ENCODE measurements around the gene METTL23.
A peak's percentile ranks its signal among the peaks of the same experiment; 100 is the strongest.

Gene METTL23

GRCh38 chr17:76747716-76748363 lies 21.2 kb downstream of the METTL23 start:
- DNase-seq (ENCODE audit: low read depth) = no peak
- H3K4me3 ChIP-seq (ENCODE audit: low read length) = no peak overlapping the region
- TF ChIP-seq, protein P1, sequence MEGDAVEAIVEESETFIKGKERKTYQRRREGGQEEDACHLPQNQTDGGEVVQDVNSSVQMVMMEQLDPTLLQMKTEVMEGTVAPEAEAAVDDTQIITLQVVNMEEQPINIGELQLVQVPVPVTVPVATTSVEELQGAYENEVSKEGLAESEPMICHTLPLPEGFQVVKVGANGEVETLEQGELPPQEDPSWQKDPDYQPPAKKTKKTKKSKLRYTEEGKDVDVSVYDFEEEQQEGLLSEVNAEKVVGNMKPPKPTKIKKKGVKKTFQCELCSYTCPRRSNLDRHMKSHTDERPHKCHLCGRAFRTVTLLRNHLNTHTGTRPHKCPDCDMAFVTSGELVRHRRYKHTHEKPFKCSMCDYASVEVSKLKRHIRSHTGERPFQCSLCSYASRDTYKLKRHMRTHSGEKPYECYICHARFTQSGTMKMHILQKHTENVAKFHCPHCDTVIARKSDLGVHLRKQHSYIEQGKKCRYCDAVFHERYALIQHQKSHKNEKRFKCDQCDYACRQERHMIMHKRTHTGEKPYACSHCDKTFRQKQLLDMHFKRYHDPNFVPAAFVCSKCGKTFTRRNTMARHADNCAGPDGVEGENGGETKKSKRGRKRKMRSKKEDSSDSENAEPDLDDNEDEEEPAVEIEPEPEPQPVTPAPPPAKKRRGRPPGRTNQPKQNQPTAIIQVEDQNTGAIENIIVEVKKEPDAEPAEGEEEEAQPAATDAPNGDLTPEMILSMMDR (IDR thresholded peaks at IDR 0.05; ENCODE audit: insufficient read depth, low read depth, low read length, missing control alignments) = no peak

GRCh38 chr17:76748657-76749056 lies 22.0 kb downstream of the METTL23 start:
- no peak for DNase-seq (ENCODE audit: low read depth)
- TF ChIP-seq, protein P1 (IDR thresholded peaks at IDR 0.05; ENCODE audit: insufficient read depth, low read depth, low read length, missing control alignments) = no peak
- no peak overlapping the region for H3K4me3 ChIP-seq (ENCODE audit: low read length)

DNA sequence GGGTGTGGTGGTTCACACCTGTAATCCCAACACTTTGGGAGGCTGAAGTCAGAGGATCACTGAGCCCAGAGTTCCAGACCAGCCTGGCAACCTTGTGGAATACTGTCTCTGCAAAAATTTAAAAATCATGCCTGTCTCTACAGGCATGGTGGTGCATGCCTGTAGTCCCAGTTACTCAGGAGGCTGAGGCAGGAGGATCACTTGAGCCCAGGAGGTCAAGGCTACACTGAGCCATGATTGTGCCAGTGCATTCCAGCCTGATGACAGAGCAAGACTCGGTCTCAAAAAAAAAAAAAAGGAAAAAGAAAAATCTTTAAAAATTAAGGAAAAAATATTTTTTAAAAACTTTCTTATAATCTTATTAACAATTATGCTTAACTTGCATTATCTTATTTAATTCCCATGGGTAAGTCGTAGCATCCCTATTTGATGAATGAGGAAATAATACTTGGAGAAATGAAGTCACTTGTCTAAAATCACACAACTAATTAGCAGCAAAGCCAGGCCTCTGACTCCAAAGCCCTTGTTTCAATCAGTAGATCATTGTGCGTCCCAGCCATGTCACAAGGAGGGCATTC lies 24.9 kb downstream of the METTL23 start:
- TF ChIP-seq, protein P1 (IDR thresholded peaks at IDR 0.05; ENCODE audit: insufficient read depth, low read depth, low read length, missing control alignments) = no peak
- DNase-seq (ENCODE audit: low read depth) = no peak
- no peak overlapping the region for H3K4me3 ChIP-seq (ENCODE audit: low read length)

GRCh38 chr17:76752006-76752405 lies 25.4 kb downstream of the METTL23 start:
- H3K4me3 ChIP-seq (ENCODE audit: low read length) = no peak overlapping the region
- TF ChIP-seq, protein P1 (IDR thresholded peaks at IDR 0.05; ENCODE audit: insufficient read depth, low read depth, low read length, missing control alignments) = no peak
- no peak for DNase-seq (ENCODE audit: low read depth)

DNA sequence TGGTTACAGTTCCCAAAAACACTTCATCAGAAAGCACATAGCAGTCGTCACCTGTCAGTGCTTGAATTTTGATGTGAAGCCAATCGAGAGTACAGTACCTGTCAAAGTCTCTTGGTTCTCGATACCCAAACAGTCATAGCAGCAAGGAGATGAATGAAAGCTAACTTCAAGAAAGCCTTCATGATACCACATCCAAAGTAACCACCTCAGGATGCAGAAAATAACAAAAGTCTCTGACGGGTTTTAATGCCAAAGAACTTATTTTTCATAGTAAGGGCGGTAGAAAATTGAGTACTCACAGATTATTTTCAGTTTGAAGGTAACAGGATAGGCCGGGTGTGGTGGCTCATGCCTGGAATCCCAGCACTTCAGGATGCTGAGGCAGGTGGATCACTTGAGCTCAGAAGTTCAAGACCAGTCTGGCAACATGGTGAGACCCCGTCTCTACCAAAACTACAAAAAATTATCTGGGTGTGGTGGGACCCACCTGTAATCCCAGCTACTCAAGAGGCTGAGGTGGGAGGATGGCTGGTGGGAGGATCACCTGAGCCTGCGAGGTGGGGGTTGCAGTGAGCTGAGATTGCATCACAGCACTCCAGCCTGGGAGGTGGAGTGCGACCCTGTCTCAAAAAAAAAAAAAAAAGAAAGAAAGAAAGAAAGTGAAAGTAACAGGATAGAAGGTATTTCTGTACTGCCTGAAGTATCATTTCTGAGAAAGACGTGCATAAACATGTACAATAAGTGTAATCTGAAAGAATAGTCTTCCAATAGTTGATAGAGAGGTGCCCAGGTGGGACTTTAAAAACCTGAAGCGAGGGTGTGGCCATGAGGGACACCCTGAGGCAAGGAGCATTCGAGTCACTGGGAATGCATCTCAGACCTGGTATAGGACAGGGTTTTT lies 26.7 kb downstream of the METTL23 start:
- DNase-seq (ENCODE audit: low read depth) = peak; percentile 20
- H3K4me3 ChIP-seq (ENCODE audit: low read length) = no peak overlapping the region
- TF ChIP-seq, protein P1 (IDR thresholded peaks at IDR 0.05; ENCODE audit: insufficient read depth, low read depth, low read length, missing control alignments) = no peak

DNA sequence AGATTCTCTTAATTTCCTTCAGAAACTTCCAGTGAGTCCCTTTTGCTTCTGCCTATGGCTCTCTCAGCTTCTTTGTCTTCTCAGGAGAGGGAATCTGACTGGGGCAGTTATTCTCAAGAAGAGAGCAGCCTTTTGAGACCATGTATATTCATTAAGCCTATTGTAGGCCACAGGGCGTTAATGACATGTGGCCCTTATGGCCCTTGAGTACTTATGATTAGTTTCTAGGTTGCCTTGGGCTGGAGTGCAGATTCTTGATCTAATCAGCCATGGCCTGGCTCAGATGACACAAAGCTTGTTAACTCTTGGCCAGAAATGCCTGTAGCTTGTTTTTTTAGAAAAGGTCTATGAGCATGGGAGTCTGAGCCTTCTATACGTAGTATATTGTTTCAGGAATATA lies 28.6 kb downstream of the METTL23 start:
- no peak for DNase-seq (ENCODE audit: low read depth)
- TF ChIP-seq, protein P1 (IDR thresholded peaks at IDR 0.05; ENCODE audit: insufficient read depth, low read depth, low read length, missing control alignments) = no peak
- H3K4me3 ChIP-seq (ENCODE audit: low read length) = no peak overlapping the region

All from epithelial cell of esophagus (primary cell).